DMS53 (cell line): ENCODE results near the gene TGFBR3.

Source experiments
- DNase-seq: peaks from one replicate; lab custom pipeline; 2025; lab: John Stamatoyannopoulos, UW

TGFBR3 gene

GRCh38 chr1:91710261-91710660 is 175.7 kb downstream of the TGFBR3 start:
- no peak for DNase-seq

DNA sequence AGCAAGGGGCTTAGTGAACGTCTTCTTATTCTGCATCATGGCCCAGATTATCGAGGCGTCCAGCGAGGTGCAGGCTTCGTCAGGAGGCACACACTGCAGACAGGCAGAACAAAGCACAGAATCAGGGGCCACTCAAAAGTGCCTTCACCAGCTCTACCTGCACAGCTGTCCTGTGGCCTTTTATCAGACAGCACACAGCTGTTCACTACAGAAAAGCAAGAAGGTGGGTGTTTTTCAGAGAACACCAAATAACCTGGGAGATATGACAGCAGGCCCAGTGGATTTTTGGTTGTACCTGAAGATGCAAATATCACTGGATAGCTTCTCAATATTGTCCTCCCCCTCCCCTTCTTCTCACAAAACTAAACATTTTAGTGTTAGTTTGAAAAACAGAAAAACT is 177.3 kb downstream of the TGFBR3 start:
- no peak for DNase-seq

- no peak for DNase-seq
These were observed 178.1 kb downstream of the TGFBR3 start for GRCh38 chr1:91707890-91708218.

DNA sequence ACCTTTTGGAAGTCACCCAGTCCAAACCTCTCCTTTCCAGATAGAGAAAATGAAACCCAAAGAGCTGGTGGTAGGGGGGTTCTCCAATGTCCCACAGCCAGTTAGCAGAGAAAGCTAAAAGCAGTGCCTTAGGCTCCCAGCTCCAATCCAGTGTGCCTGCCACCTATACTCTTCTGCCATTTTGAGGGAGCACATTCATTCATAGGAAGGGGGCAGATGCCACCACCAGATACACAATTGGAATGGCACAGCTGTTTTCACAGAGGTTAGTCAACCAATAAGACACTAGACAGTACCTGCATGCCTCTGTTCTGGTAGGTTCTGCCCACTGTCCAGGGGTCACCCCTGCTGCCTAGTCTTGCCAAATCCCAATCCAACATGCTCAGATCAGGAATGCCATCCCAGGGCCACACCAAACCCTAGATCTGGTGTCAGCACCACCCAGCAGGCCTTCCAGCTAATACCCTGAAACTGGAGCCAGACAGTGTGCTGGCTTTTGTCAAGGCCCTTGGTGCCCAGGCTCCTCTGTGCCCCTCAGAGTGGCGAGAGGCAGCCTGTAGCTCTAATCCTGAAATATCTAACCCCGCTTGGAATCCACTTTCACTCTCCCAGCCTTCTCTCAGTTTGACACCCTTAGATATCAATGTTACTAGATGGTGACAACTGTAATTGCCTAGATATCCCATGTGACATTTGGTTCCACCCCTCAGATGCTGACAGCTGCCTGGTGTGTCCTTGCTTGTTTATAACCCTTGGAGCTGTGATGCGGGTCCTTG is 178.6 kb downstream of the TGFBR3 start:
- DNase-seq: no peak

DNA sequence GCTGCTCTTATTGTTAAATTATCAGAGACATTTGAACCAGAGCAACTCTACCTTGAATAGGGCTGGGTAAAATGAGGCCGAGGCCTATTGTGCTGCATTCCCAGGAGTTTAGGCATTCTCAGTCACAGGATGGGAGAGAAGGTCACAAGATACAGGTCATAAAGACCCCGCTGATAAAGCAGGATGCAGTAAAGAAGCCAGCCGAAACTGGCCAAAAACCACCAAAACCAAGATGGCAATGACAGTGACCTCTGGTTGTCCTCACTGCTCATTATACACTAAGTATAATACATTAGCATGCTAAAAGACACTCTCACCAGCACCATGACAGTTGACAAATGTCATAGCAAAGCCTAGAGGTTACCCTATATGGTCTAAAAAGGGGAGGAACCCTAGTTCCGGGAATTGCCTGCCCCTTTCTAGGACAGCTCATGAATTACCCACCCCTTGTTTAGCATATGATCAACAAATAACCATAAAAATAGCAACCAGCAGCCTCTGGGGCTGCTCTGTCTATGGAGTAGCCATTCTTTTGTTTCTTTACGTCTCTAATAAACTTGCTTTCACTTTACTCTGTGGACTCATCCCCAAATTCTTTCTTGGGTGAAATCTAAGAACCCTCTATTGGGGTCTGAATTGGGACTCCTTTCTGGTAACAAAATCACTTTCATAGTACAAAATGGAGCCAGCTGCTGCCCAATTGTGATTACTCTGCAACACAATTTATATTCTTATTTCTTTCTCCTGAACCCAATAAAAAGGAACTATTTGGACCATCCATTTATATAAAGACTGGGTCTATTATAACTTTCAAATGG is 179.6 kb downstream of the TGFBR3 start:
- DNase-seq: no peak

DNA sequence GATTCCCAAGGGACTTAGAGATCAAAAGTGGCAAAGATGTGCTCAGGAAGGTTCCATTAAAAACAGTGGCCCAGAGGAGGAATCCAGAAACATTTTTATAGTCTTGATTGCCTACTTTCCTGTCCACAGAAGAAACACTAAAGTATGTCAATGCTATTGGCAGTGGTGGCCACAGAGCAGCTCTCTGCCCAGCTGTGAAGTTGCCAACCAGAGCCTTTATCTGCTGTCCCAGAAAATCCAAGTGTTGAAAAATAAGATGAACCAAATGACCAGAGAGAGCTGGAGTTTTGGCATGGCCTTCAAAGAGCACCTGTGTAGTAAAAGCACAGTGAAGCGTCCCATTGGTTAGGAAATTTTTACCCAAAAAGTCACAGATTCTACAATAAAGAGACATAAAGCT is 181.2 kb downstream of the TGFBR3 start:
- no peak for DNase-seq

GRCh38 chr1:91703095-91703494 is 182.9 kb downstream of the TGFBR3 start:
- DNase-seq: no peak

DNA sequence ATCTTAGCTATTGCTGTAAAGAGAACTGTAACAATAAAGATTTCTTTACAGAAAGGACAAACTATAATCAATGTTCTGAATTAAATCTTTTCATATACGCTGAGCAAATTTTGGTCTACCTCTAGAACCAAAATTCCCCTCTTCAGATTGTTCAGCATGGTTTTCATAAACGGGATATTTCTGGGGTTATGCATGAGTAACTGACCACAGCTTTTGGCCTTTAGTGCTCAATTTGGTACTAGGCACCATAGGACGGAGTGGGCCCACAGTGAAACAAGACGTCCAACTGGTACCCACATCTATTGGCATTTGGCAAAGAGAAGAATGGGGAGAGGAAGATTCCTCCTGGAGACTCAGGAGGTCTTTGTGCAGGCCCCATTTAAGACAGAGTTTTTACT is 184.5 kb downstream of the TGFBR3 start:
- no peak for DNase-seq

GRCh38 chr1:91700771-91701471 is 185.0 kb downstream of the TGFBR3 start:
- no peak for DNase-seq

DNA sequence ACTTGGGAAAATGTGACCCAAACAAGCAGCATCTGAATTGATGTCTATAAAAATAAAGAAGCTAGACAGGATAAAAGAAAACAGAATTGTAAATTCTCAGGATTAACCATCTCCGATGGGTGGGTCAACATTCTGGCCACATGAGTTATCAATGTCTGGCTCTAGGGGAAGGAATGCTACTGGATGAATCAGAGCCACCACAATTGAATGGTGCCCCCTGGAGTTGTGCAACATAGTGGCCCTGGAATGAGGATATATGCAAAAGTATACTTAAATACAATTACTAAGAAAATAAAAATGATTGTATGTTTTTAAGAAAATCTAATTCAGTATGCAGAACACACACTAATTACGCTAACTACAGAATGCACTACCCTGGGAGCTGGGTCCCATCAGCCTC is 185.6 kb downstream of the TGFBR3 start:
- DNase-seq: no peak

DNA sequence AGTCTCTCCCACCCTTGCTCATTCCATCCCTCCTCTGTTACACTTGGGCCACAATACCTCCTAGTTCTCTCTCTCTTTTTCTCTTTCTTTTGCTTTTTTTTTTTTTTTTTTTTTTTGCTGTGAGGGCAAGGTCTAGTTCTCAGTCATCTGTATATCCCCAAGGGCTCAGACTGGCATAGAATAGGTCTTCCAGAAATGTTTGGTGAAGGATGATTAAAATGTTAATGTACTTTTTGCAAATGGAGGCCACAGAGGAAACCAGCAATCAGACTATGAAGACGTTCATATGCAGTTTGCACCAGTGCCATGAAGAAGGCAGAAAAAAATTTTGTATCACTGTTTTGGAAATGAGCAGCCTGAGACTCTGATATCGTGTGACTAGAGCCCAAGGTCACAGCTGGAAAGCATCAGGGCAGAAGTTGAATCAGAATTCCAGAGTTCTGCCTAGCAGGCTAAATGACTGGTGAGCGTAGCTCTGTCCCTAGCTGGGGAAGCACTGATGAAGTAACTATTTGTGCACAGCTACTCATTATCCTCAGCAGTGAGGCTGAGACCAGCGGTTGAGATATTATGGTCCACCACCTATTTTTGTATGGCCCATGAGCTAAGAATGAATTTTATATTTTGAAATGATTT is 186.5 kb downstream of the TGFBR3 start:
- no peak for DNase-seq

- no peak for DNase-seq
These were observed 188.1 kb downstream of the TGFBR3 start for GRCh38 chr1:91697861-91698260.

DNA sequence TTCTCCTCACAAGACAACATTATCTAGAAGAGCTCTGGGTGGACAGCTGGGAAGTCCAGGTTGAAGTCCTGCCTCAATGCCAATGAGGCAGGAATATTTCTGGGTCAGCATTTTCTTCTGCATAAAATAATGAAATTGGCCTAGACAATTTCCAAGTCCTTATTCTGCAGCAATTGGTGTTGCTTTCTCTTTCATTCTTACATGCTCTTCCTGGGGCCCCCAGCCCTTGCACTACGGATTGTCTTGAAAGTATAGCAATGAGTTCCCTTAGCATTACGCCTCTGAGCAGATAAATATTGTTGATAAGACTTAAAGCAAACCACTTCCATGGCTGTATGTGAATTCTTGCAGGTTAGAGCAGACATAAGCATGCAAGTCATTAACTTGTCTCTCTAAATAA is 188.5 kb downstream of the TGFBR3 start:
- no peak for DNase-seq

GRCh38 chr1:91696321-91696720 is 189.6 kb downstream of the TGFBR3 start:
- no peak for DNase-seq

DNA sequence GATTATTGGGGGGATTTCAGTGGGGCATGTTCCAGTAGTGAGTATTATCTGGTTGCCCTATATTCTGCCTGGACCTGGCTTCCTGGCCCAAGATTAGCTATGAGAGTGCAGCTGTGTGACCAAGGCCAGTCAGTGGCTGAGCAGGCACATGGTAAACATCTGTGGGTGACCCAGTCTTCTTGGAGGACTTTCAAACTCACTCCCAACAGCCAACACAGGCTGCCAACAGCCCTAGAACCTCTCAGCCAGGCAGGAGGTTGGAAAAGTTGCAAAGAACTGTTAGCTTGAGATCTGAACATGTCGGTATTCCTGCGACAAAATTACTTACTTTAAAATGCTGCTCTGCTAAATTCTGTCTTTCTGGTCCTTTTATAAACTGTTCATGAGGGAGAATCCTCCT is 192.4 kb downstream of the TGFBR3 start:
- no peak for DNase-seq

DNA sequence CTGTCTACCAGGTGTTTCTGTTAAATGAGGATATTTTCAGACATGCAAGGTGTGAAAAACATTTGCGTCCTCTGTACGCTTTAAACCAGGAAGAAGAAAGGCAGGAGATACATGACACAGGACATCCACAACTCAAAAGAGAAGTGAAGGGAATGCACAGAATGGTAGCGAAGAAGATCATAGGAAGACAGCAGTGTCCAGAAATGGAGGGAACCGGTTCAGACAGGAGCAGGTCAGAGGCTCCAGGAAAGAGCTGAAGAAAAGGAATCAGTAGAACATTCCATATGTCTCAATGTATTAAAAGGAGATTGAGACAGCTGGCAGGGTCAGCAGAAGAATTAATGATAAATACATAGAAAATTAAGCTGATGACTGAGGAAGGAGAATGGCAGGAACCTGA is 194.4 kb downstream of the TGFBR3 start:
- no peak for DNase-seq

GRCh38 chr1:91689641-91690481 is 196.1 kb downstream of the TGFBR3 start:
- no peak for DNase-seq

- no peak for DNase-seq
These were observed 198.5 kb downstream of the TGFBR3 start for GRCh38 chr1:91687452-91687851.

DNA sequence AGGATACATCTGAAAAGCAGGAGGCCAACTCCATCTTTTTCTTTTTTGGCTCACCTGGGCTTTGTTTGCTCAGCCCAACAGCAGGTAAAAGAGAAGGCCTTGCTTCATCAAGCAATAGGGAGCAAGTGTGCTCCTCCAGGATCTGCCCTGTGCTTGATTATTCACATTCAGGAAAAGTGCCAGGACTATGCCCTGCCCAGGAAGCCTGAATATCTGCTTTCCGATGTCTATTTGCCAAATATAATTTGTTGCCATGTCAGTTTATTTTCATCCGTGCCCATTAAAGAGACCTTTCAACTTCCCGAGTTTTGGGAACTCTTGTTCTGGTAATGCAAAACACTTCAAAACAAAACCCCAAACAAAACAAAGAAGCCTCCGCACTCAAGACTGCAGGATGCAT is 200.0 kb downstream of the TGFBR3 start:
- DNase-seq: no peak

DNA sequence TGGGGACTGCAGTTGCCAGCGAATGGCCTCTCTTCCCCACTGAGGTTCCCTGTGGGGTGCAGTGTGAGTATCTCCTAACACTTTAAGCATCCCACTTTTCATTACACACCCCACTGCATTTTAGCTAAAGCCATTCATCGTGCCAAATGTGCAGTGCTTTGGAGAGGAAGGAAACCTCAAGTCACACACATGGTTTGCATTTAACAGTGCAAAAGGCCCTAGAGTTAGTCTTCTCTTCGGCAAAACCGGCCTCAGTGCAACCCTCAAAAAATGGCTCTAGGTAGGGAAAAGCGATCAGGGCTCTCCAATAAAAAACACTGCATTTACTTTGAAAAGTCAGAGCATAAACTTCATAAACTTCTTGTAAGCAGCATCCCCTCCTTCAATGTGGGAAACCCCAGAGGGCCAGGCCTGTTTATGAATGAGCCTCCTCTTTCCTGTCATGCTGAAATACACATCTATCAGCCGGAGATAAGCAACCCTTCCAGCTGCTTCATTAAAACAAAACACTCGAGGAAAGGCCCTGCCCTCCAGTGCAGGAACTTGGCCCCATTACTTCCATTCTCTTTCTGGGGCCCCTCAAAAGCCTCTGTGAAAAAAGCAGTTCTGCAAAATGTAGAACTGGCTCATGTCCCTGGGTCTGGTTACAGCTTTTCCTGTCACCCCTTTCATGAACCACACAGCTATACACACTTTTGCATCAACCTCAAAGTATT is 201.3 kb downstream of the TGFBR3 start:
- DNase-seq: no peak

DNA sequence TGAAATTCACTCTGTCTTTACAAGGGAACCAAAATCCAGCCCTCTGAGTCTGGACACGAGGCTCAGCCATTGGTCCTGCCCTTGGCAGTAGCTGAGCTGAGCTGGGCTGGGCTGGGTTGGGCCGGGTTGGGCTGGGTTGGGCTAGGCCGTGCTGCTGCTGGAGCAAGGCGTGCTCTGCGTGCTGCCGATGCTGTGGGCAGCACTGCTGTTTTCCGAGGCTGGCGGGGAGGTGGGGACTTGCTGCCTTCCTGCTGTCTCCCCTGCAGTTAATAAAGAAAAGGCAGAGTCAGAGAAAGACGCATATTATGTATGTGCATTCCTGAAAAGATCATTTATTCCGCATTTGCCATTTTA is 202.4 kb downstream of the TGFBR3 start:
- no peak for DNase-seq
